ENCODE results near the gene AATK. TPM values are rescaled to one million over a fixed set of nuclear protein-coding genes. Genes with fewer than 3 reads are reported as not detected.

The AATK gene
- total and polyA plus RNA-seq, 2 experiments from 2014 or later: 1.1 to 5.0 TPM

DNA sequence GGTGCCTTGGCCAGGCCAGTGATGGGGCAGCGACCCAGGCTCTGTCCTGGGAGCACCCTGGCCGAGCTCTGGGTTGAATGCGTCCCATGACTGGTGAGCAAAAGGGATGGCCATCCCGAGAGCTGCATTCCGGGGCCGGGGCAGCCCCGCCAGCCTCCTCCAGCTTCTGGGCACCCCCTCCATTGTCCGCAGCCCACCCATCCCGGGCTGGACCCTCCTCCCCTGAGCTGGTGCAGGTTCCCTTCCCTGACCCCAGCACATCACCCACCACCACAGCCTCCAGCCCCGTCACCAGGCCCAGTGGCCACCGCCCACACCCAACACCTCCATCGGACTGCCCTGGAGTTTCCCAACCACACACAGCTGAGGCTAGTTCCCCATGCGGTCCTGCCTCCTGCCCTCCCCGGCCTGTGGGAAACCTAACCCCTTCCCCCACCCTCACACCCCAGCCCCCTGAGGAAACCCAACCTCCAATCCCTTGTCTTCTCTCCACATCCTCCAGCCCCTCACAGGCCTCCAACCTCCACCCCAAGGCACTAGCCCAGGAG, 17.0 kb downstream of the AATK start:
- H3K27ac Mint-ChIP-seq: no peak overlapping the region
- Histone ChIP-seq H3K4me2 (no peak overlapping the region), H2AFZ (no peak overlapping the region), H3K79me2 (replicated peaks; ENCODE audit: insufficient read depth) (no peaks in the 10 kb centered on the region), H3K27me3 (ENCODE audit: insufficient read depth) (no peaks in the 10 kb centered on the region), H3F3A (replicated peaks; ENCODE audit: low read depth) (no peaks in the 10 kb centered on the region), H3K36me3 (ENCODE audit: insufficient read depth) (no peaks in the 10 kb centered on the region), H4K20me1 (replicated peaks; ENCODE audit: insufficient read depth) (0 out of 2 replicates have a peak, but pooled peaks cover 2% of the 10 kb centered on the region), H3K4me1 (ENCODE audit: insufficient read depth) (no peaks in the 10 kb centered on the region), H3K4me3 (no peak overlapping the region), H3K9me2 (ENCODE audit: insufficient read depth) (no peaks in the 10 kb centered on the region), H3K27ac (ENCODE audit: low read depth) (no peak overlapping the region)
- TF ChIP-seq ZNF114 (CRISPR knock-in tag; IDR thresholded peaks at IDR 0.05): no peak
- TF ChIP-seq NANOG (IDR thresholded peaks at IDR 0.05; ENCODE audit: borderline replicate concordance): no peak
- TF ChIP-seq, protein P1, sequence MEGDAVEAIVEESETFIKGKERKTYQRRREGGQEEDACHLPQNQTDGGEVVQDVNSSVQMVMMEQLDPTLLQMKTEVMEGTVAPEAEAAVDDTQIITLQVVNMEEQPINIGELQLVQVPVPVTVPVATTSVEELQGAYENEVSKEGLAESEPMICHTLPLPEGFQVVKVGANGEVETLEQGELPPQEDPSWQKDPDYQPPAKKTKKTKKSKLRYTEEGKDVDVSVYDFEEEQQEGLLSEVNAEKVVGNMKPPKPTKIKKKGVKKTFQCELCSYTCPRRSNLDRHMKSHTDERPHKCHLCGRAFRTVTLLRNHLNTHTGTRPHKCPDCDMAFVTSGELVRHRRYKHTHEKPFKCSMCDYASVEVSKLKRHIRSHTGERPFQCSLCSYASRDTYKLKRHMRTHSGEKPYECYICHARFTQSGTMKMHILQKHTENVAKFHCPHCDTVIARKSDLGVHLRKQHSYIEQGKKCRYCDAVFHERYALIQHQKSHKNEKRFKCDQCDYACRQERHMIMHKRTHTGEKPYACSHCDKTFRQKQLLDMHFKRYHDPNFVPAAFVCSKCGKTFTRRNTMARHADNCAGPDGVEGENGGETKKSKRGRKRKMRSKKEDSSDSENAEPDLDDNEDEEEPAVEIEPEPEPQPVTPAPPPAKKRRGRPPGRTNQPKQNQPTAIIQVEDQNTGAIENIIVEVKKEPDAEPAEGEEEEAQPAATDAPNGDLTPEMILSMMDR (conservative IDR thresholded peaks at IDR 0.05; ENCODE audit: low read depth in 2 of 2): no peak
- TF ChIP-seq, protein P2, sequence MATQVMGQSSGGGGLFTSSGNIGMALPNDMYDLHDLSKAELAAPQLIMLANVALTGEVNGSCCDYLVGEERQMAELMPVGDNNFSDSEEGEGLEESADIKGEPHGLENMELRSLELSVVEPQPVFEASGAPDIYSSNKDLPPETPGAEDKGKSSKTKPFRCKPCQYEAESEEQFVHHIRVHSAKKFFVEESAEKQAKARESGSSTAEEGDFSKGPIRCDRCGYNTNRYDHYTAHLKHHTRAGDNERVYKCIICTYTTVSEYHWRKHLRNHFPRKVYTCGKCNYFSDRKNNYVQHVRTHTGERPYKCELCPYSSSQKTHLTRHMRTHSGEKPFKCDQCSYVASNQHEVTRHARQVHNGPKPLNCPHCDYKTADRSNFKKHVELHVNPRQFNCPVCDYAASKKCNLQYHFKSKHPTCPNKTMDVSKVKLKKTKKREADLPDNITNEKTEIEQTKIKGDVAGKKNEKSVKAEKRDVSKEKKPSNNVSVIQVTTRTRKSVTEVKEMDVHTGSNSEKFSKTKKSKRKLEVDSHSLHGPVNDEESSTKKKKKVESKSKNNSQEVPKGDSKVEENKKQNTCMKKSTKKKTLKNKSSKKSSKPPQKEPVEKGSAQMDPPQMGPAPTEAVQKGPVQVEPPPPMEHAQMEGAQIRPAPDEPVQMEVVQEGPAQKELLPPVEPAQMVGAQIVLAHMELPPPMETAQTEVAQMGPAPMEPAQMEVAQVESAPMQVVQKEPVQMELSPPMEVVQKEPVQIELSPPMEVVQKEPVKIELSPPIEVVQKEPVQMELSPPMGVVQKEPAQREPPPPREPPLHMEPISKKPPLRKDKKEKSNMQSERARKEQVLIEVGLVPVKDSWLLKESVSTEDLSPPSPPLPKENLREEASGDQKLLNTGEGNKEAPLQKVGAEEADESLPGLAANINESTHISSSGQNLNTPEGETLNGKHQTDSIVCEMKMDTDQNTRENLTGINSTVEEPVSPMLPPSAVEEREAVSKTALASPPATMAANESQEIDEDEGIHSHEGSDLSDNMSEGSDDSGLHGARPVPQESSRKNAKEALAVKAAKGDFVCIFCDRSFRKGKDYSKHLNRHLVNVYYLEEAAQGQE (IDR thresholded peaks at IDR 0.05; ENCODE audit: unreplicated experiment): no peak
- H3K4me3 Mint-ChIP-seq: no peak overlapping the region
- H3K9me3 Mint-ChIP-seq: peaks cover 3% of the 10 kb centered on the region; the same call in 1 of the 3 replicates
- ATAC-seq: no peak; the same call in 2 of the 3 replicates
- DNase-seq (ENCODE audit: low spot score): no peak
- peaks cover 8% of the 10 kb centered on the region for H3K27me3 Mint-ChIP-seq (ENCODE audit: insufficient read depth, low read depth, poor library complexity)
- H3K4me1 Mint-ChIP-seq: no peaks in the 10 kb centered on the region
- no peaks in the 10 kb centered on the region for H3K36me3 Mint-ChIP-seq (ENCODE audit: low read depth)

DNA sequence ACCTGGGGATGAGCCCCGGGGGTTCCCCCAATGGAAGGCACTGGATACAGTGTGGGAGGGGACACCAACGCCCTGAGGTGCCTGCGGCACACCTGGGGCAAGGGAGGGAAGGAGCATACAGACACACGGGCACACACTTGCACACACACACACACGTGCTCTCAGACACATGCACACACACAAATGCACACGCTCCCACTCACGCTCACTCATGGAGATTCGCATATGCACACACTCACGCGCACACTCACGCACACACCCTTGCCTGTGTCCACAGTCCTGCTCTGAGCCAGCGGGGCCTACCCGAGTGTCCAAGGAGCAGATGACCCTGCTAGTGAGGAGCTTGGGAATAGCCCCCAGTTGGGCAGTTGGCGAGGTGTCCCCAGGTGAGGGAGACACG, 17.4 kb downstream of the AATK start:
- Mint-ChIP-seq H3K27me3 (ENCODE audit: insufficient read depth, low read depth, poor library complexity) (peaks cover 8% of the 10 kb centered on the region), H3K9me3 (peaks cover 3% of the 10 kb centered on the region; the same call in 1 of the 3 replicates), H3K36me3 (ENCODE audit: low read depth) (no peaks in the 10 kb centered on the region), H3K4me3 (no peak overlapping the region), H3K4me1 (no peaks in the 10 kb centered on the region), H3K27ac (no peak overlapping the region)
- Histone ChIP-seq H4K20me1 (replicated peaks; ENCODE audit: insufficient read depth) (0 out of 2 replicates have a peak, but pooled peaks cover 2% of the 10 kb centered on the region), H3F3A (replicated peaks; ENCODE audit: low read depth) (no peaks in the 10 kb centered on the region), H3K4me1 (ENCODE audit: insufficient read depth) (no peaks in the 10 kb centered on the region), H2AFZ (no peak overlapping the region), H3K27ac (ENCODE audit: low read depth) (no peak overlapping the region), H3K36me3 (ENCODE audit: insufficient read depth) (no peaks in the 10 kb centered on the region), H3K27me3 (ENCODE audit: insufficient read depth) (no peaks in the 10 kb centered on the region), H3K4me2 (no peak overlapping the region), H3K9me2 (ENCODE audit: insufficient read depth) (no peaks in the 10 kb centered on the region), H3K4me3 (no peak overlapping the region), H3K79me2 (replicated peaks; ENCODE audit: insufficient read depth) (no peaks in the 10 kb centered on the region)
- ATAC-seq (no peak), DNase-seq (ENCODE audit: low spot score) (no peak)
- no peak for TF ChIP-seq CREB1 (CRISPR knock-in tag; IDR thresholded peaks at IDR 0.05; ENCODE audit: low read depth)
- no peak for TF ChIP-seq EZH2phosphoT487 (IDR thresholded peaks at IDR 0.05; ENCODE audit: unreplicated experiment)
- no peak for TF ChIP-seq ZNF331 (CRISPR knock-in tag; IDR thresholded peaks at IDR 0.05; ENCODE audit: low read depth)
- no peak for TF ChIP-seq EZH2 (IDR thresholded peaks at IDR 0.05; ENCODE audit: low read depth, unreplicated experiment)
- TF ChIP-seq, protein P2 (IDR thresholded peaks at IDR 0.05; ENCODE audit: unreplicated experiment): no peak
- TF ChIP-seq, protein P3, sequence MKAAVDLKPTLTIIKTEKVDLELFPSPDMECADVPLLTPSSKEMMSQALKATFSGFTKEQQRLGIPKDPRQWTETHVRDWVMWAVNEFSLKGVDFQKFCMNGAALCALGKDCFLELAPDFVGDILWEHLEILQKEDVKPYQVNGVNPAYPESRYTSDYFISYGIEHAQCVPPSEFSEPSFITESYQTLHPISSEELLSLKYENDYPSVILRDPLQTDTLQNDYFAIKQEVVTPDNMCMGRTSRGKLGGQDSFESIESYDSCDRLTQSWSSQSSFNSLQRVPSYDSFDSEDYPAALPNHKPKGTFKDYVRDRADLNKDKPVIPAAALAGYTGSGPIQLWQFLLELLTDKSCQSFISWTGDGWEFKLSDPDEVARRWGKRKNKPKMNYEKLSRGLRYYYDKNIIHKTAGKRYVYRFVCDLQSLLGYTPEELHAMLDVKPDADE (IDR thresholded peaks at IDR 0.05): no peak
- no peak for TF ChIP-seq ZNF114 (CRISPR knock-in tag; IDR thresholded peaks at IDR 0.05)

Data from GM23338 (cell line).